D721Med (cell line): ENCODE results near the gene SMTN.

Experiments used
- DNase-seq: peaks from one replicate; pipeline ENCODE4 v3.0.0; 2011; ENCODE audit warnings: low spot score; ENCODE audit not compliant: insufficient read length
- FAIRE-seq: peaks from 2 replicates; lab custom pipeline; 2011; peaks lifted over from hg19 to GRCh38; lab: Jason Lieb, UNC
- TF ChIP-seq, protein P1 (sequence below): IDR thresholded peaks from 2 replicates; pipeline ENCODE4 v1.5.1; 2012; ENCODE audit warnings: mild to moderate bottlenecking, control low read depth; ENCODE audit not compliant: insufficient read depth; ENCODE audit errors: missing control alignments

The SMTN gene

DNA sequence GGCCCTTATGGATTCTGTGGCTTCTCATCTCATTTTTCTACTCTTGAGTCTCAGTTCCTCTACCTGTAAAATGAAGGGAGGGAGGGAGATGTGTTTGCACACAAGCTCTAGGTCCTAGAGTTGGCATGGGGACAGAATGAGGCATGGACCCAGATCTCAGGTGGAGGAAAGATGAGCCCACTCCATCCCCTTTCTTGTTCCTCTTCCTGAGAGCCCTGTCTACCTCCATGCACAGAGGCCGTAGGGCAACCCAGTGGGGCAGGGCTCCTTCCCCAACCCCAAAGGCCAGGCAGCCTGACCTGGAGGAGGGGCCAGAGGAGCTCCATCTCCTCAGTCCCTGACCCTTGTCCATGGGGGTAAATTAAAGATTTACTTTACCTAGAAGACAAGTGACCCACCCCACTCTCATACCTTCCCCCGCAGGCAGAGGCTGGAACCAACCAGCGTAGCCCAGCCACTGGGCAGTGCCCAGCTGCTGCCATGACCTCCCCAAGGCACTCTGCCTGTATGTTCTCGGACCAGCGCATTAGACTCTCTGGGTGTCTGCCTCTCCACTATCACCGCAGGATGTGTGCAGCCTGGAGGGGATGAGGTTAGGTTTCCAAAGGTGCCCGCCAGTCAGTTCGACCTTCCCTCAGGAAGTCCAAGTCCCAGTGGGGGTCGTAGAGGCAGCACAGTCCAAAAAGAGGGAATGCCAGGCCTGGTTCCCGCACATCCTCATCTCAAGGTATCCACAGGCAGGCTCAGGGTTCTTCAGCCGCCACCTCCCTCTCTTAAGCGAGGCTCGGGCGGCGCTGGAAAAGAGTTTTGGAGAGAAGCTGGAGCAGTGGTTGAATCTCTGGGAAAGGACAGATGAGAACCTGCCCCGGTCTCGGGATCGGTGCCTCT is 3.0 kb downstream of the SMTN start:
- FAIRE-seq (no peak), DNase-seq (no peak)
- TF ChIP-seq, protein P1, sequence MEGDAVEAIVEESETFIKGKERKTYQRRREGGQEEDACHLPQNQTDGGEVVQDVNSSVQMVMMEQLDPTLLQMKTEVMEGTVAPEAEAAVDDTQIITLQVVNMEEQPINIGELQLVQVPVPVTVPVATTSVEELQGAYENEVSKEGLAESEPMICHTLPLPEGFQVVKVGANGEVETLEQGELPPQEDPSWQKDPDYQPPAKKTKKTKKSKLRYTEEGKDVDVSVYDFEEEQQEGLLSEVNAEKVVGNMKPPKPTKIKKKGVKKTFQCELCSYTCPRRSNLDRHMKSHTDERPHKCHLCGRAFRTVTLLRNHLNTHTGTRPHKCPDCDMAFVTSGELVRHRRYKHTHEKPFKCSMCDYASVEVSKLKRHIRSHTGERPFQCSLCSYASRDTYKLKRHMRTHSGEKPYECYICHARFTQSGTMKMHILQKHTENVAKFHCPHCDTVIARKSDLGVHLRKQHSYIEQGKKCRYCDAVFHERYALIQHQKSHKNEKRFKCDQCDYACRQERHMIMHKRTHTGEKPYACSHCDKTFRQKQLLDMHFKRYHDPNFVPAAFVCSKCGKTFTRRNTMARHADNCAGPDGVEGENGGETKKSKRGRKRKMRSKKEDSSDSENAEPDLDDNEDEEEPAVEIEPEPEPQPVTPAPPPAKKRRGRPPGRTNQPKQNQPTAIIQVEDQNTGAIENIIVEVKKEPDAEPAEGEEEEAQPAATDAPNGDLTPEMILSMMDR: no peak

DNA sequence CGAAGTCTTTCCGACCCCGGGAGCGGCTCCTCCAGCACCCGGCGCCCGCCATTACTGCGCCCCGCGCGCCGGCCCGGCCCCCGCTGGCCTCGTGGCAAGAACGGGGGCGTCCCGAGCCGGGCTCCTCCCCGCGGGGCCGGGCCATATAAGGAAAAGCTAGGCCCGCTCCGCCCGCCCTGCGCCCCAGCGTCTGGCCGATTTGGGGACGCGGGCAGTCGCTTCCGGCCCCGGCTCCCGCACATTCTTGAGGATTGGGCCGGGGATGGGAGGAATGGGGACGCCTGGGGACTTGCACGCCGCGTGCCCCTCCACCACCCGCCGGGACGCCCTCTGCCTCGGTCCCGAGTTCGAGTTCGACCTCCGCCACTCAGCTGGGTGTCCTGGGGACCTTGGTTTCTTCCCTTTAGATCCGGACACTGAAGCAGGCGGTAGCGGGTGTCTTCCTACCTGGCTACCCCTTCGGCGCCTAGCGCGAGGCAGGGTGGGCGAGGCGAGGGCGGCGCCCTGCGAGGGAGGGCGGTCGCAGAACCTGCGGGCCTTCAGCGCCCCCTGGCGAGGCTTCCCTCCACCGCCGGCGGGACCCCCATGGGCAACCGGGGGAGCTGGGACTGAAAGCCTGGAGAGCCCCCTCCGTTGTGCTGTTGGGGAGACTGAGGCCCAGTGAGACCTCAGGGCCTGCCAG is 3.8 kb downstream of the SMTN start:
- peak; percentile 77 for DNase-seq

GRCh38 chr22:31085493-31085824 is 4.3 kb downstream of the SMTN start:
- TF ChIP-seq, protein P1: no peak
- no peak for DNase-seq
- FAIRE-seq: no peak

More for the DNA sequence above, 3.8 kb downstream of the SMTN start:
- TF ChIP-seq, protein P1: peak; percentile 62
- FAIRE-seq: no peak

GRCh38 chr22:31085928-31086327 is 4.8 kb downstream of the SMTN start:
- no peak for FAIRE-seq
- TF ChIP-seq, protein P1: no peak
- DNase-seq: no peak

DNA sequence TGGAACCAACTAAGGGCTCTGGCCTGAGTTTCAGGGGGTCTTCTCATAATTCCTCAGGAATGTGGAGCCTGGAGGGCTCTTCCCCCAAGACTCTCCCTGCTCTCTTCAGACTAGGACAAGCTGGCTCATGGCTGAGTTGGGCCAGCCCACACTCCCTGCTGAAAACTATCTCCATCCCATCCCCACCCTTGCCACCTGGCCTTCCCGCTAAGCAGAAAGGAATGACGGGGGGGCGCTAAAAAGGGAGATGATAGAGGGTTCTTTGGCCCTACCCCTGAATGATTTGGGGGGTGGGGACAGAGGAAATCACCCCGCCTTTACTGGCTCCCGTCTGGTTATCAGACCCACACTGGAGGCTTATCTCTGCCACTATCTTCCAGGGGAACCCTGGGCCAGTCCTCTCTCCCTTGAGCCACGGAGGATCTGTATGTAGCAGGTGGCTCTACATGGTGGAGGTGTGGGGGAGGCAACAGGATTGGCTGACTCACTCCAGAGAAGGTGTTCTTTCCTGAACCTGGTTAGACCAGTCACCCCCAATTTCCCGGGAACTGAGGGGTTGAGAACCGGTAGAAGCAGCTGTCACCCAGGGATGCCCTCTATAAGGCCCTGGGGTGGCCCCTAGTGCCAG is 5.7 kb downstream of the SMTN start:
- TF ChIP-seq, protein P1: no peak
- FAIRE-seq: no peak
- no peak for DNase-seq

GRCh38 chr22:31087744-31088215 is 6.7 kb downstream of the SMTN start:
- FAIRE-seq (no peak), DNase-seq (no peak)
- TF ChIP-seq, protein P1: no peak
